HepG2 (cell line): ENCODE measurements around the gene SIAH1. TPM values are rescaled to one million over a fixed set of nuclear protein-coding genes. Genes with fewer than 3 reads are reported as not detected.

ENCODE experiments used
- ELF3 ChIP-seq: IDR thresholded peaks from 2 replicates; pipeline ENCODE4 v1.6.1; 2016; ENCODE audit warnings: missing genetic modification reagents, missing compliant biosample characterization
- GATAD1 ChIP-seq: IDR thresholded peaks from 2 replicates; pipeline ENCODE4 v1.6.1; 2016; ENCODE audit warnings: missing genetic modification reagents, missing compliant biosample characterization
- GTF2F1 ChIP-seq: fragments of 150-350 bp; IDR thresholded peaks from 2 replicates; pipeline ENCODE4 v1.6.1; 2014; ENCODE audit warnings: low read length
- GZF1 ChIP-seq: sonication (generic); formaldehyde crosslinking; IDR thresholded peaks from 2 replicates; pipeline ENCODE4 v1.5.1; 2020; ENCODE audit warnings: mild to moderate bottlenecking, missing genetic modification reagents
- LCORL ChIP-seq, 2 experiments: fragments of 450-650 bp in 1 of 2; sonication (generic) in 1 of 2; formaldehyde crosslinking in 1 of 2; IDR thresholded peaks; 2 replicates each; pipeline versions ENCODE4 v1.5.0 to v1.6.1; 2017 to 2020; ENCODE audit warnings: antibody characterized with exemption in 1 of 2, missing genetic modification reagents in 1 of 2
- MED13 ChIP-seq: sonication (generic); formaldehyde crosslinking; IDR thresholded peaks from 2 replicates; pipeline ENCODE4 v1.5.0; 2020; ENCODE audit warnings: missing genetic modification reagents
- MYNN ChIP-seq: sonication (generic); formaldehyde crosslinking; IDR thresholded peaks from 2 replicates; pipeline ENCODE4 v1.4.0; 2020; ENCODE audit warnings: mild to moderate bottlenecking, low read depth, missing genetic modification reagents
- NR0B2 ChIP-seq: sonication (generic); formaldehyde crosslinking; IDR thresholded peaks from 2 replicates; pipeline ENCODE4 v1.4.0; 2020; ENCODE audit warnings: mild to moderate bottlenecking, missing genetic modification reagents
- REL ChIP-seq: sonication (generic); formaldehyde crosslinking; conservative IDR thresholded peaks from 2 replicates; pipeline ENCODE4 v1.8.0; 2022; ENCODE audit warnings: mild to moderate bottlenecking, missing genetic modification reagents, moderate library complexity
- STAT5B ChIP-seq: sonication (generic); formaldehyde crosslinking; IDR thresholded peaks from 2 replicates; pipeline ENCODE4 v1.4.0; 2020; ENCODE audit warnings: missing genetic modification reagents
- TFDP2 ChIP-seq: sonication (generic); formaldehyde crosslinking; IDR thresholded peaks from 2 replicates; pipeline ENCODE4 v1.4.0; 2020; ENCODE audit warnings: missing genetic modification reagents
- ZBTB43 ChIP-seq: sonication (generic); formaldehyde crosslinking; conservative IDR thresholded peaks from 2 replicates; pipeline ENCODE4 v1.4.0; 2020; ENCODE audit warnings: missing genetic modification reagents
- ZIK1 ChIP-seq: sonication (generic); formaldehyde crosslinking; IDR thresholded peaks from 2 replicates; pipeline ENCODE4 v1.5.0; 2020; ENCODE audit warnings: mild to moderate bottlenecking, low read depth, missing genetic modification reagents, borderline replicate concordance
- ZNF44 ChIP-seq: sonication (generic); formaldehyde crosslinking; IDR thresholded peaks from 2 replicates; pipeline ENCODE4 v1.5.1; 2020; ENCODE audit warnings: mild to moderate bottlenecking, missing genetic modification reagents
- ZNF782 ChIP-seq: sonication (generic); formaldehyde crosslinking; IDR thresholded peaks from 2 replicates; pipeline ENCODE4 v1.4.0; 2020; ENCODE audit warnings: missing genetic modification reagents, mild to moderate bottlenecking, borderline replicate concordance
- ZSCAN31 ChIP-seq: sonication (generic); formaldehyde crosslinking; IDR thresholded peaks from 2 replicates; pipeline ENCODE4 v1.5.0; 2020; ENCODE audit warnings: low read depth, mild to moderate bottlenecking, missing genetic modification reagents
- polyA plus RNA-seq, 8 experiments: library from polyadenylated mRNA; depleted of rRNA in 3 of 8; stranded (reverse) in 7 of 8; unstranded in 1 of 8; fragments of >200 nt; fragmentation: Illumina TruSeq in 4 of 8; extraction: Trizol in 4 of 8; gene quantifications; 2 replicates each; pipeline versions ENCODE4 v1.2.1 to v1.2.3, GENCODE V29; 2011 to 2016; ENCODE audit warnings: low read depth in 4 of 8, missing spikeins in 1 of 8, mixed read lengths in 1 of 8; ENCODE audit not compliant: insufficient read depth in 1 of 8
- total RNA-seq, 5 experiments: library from RNA; depleted of rRNA; stranded (reverse); fragments of >200 nt; fragmentation: Illumina TruSeq; extraction: Trizol; gene quantifications; 2 replicates each; pipeline ENCODE4 v1.2.3, GENCODE V29; 2016; ENCODE audit warnings: low read depth in 1 of 5
- TF ChIP-seq, protein P1 (sequence below), 2 experiments: fragments of 450-650 bp in 1 of 2; sonication (generic) in 1 of 2; formaldehyde crosslinking in 1 of 2; IDR thresholded peaks; 2 replicates each; pipeline versions ENCODE4 v1.6.1 to v1.8.0; 2016 to 2022; ENCODE audit warnings: antibody characterized with exemption in 1 of 2, mild to moderate bottlenecking in 1 of 2, missing genetic modification reagents in 1 of 2

SIAH1 gene
- total and polyA plus RNA-seq, 2 of the 13 experiments (the other 11 are each of a cell fraction or from before 2014, with no cell fraction given) = 16.0 to 28.6 TPM

DNA sequence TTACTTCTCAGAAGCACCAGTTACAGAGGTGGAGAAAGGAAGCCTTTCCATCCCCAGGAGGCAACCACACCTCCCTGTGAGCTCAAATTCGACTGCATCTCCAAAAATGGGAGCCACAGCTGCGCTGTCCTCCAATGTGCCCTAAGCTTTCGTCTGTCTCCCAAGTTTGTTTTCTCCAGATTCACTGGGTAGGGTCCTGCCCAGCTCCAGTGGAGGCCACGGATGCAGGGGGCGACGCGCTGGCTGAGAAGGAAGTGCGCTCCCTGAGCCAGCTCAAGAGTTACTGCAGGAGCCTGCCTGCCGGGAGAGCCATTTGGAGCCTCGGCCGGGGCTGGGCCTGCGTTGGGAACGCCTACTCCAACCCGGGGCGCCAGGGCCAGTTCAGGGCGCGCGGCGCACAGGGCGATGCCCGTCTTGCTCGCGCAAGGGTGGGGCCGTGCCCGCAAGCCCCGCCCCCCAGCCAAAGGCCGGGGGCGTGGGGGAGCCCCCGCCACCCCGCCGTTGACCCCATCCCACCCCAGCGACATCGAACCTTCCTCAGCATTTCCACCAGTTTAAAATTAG is 19.5 kb downstream of the SIAH1 start (continued):
- TF ChIP-seq ZIK1 (CRISPR knock-in tag) (0 out of 2 replicates have a peak, but pooled peaks have one; percentile 79), GTF2F1 (no peak), ZSCAN31 (peak; percentile 80; the same call in 1 of the 2 replicates), ZNF44 (CRISPR knock-in tag) (peak; percentile 66; the same call in 1 of the 2 replicates), GATAD1 (CRISPR knock-in tag) (0 out of 2 replicates have a peak, but pooled peaks have one; percentile 16), MED13 (CRISPR knock-in tag) (peak; percentile 39; the same call in 1 of the 2 replicates), LCORL (IDR thresholded peaks at IDR 0.05) (no peak), LCORL (CRISPR knock-in tag; IDR thresholded peaks at IDR 0.05) (peak; percentile 84), MYNN (no peak), NR0B2 (CRISPR knock-in tag) (0 out of 2 replicates have a peak, but pooled peaks have one; percentile 56), GZF1 (CRISPR knock-in tag) (0 out of 2 replicates have a peak, but pooled peaks have one; percentile 17), REL (CRISPR knock-in tag) (no peak), STAT5B (CRISPR knock-in tag) (no peak), ZBTB43 (CRISPR knock-in tag) (peak; percentile 79), TFDP2 (peak; percentile 35), ELF3 (peak; percentile 87), ZNF782 (CRISPR knock-in tag) (peak; percentile 80; the same call in 1 of the 2 replicates)
- TF ChIP-seq, protein P1, sequence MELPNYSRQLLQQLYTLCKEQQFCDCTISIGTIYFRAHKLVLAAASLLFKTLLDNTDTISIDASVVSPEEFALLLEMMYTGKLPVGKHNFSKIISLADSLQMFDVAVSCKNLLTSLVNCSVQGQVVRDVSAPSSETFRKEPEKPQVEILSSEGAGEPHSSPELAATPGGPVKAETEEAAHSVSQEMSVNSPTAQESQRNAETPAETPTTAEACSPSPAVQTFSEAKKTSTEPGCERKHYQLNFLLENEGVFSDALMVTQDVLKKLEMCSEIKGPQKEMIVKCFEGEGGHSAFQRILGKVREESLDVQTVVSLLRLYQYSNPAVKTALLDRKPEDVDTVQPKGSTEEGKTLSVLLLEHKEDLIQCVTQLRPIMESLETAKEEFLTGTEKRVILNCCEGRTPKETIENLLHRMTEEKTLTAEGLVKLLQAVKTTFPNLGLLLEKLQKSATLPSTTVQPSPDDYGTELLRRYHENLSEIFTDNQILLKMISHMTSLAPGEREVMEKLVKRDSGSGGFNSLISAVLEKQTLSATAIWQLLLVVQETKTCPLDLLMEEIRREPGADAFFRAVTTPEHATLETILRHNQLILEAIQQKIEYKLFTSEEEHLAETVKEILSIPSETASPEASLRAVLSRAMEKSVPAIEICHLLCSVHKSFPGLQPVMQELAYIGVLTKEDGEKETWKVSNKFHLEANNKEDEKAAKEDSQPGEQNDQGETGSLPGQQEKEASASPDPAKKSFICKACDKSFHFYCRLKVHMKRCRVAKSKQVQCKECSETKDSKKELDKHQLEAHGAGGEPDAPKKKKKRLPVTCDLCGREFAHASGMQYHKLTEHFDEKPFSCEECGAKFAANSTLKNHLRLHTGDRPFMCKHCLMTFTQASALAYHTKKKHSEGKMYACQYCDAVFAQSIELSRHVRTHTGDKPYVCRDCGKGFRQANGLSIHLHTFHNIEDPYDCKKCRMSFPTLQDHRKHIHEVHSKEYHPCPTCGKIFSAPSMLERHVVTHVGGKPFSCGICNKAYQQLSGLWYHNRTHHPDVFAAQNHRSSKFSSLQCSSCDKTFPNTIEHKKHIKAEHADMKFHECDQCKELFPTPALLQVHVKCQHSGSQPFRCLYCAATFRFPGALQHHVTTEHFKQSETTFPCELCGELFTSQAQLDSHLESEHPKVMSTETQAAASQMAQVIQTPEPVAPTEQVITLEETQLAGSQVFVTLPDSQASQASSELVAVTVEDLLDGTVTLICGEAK (IDR thresholded peaks at IDR 0.05) = no peak
- TF ChIP-seq, protein P1 (CRISPR knock-in tag; IDR thresholded peaks at IDR 0.05) = 0 out of 2 replicates have a peak, but pooled peaks have one; percentile 30
